Pancreas (tissue), 10 donors: ENCODE data around the gene WDR12. TPM values are rescaled to one million over a fixed set of nuclear protein-coding genes. Genes with fewer than 3 reads are reported as not detected.

ENCODE experiments used
- ATAC-seq, 4 donors: fragments of 200-7000 bp; cut with Tn5 transposase; one replicate each; pipeline versions ENCODE4 v1.8.0 to v1.9.1; 2020; ENCODE audit warnings: mild to moderate bottlenecking in 4 of 4, moderate library complexity in 4 of 4
- DNase-seq, 6 donors: peaks; one replicate each; pipeline ENCODE4 v3.0.0-alpha.2; 2020
- FAIRE-seq: peaks from 2 replicates; lab custom pipeline; 2012; peaks lifted over from hg19 to GRCh38; lab: Jason Lieb, UNC
- H3K27ac ChIP-seq, 4 donors: fragments of 200-600 bp; sonication (generic); 1 replicate in 3 of 4; 2 replicates in 1 of 4; pipeline versions ENCODE4 v1.5.0 to v1.8.0; 2020
- H3K27me3 ChIP-seq, 4 donors: fragments of 200-600 bp; one replicate each; pipeline ENCODE4 v1.8.0; 2021
- H3K36me3 ChIP-seq, 3 donors: fragments of 200-600 bp; sonication (generic) in 1 of 3; one replicate each; pipeline versions ENCODE4 v1.5.0 to v1.8.0; 2020 to 2021
- H3K4me1 ChIP-seq, 3 donors: fragments of 200-600 bp; one replicate each; pipeline ENCODE4 v1.8.0; 2021
- H3K4me3 ChIP-seq, 4 donors: fragments of 200-600 bp; sonication (generic) in 2 of 4; one replicate each; pipeline versions ENCODE4 v1.5.0 to v1.8.0; 2020 to 2021
- H3K9me3 ChIP-seq, 4 donors: fragments of 200-600 bp; one replicate each; pipeline ENCODE4 v1.8.0; 2021
- CTCF ChIP-seq, 4 donors: fragments of 200-600 bp; sonication (generic) in 3 of 4; IDR thresholded peaks; one replicate each; pipeline versions ENCODE4 v1.5.0 to v1.8.0; 2021; ENCODE audit warnings: antibody characterized with exemption in 4 of 4
- WGBS, 2 donors: extraction: QIAGEN DNeasy Blood & Tissue Kit; methylation state at CpG; one replicate each; pipeline ENCODE4 v1.1.7; 2013; 5-methylcytosine and 5-hydroxymethylcytosine counted together
- intact Hi-C, 3 donors: fragments of 100-400 bp; cut with DNase I; formaldehyde crosslinking; loops; one replicate each; pipeline versions ENCODE4 v1.11.1 to v1.14.2; 2022
- polyA plus RNA-seq, 2 donors: library from polyadenylated mRNA; stranded (reverse); fragments of 200-250 nt; gene quantifications; one replicate each; pipeline ENCODE4 v1.2.3, GENCODE V29; 2013
- total RNA-seq, 6 donors: library from RNA; stranded (reverse); fragmentation: NEBNext Ultra II Directional in 4 of 6; extraction: Animal tissue kit (Norgen Biotek cat#: 25700) in 4 of 6; gene quantifications; one replicate each; pipeline versions ENCODE4 v1.2.1 to v1.2.4, GENCODE V29; 2021 to 2023
- donor health status: healthy with polysubstance abuse.
- donor health status: DM: no; HTN: no; CAD: no; lungs with moderate emphysema.
- donor health status: DM: no; HTN: no; CAD: no.
- donor health status: control.
- donor health status: control.
- donor health status: Bipolar disorder and iron deficiency.
- donor health status: DM: yes; HTN: yes; CAD: no.
- donor health status: DM: no; HTN: no; CAD: no.
- donor health status: DM: no; HTN: no; CAD: no.
- donor health status: DM: yes; HTN: yes; CAD: no.

Gene WDR12
- total and polyA plus RNA-seq, 8 donors, result 5.4 to 17.5 (median 14.7) TPM

- TF ChIP-seq CTCF (IDR thresholded peaks at IDR 0.05), result no peak
- FAIRE-seq, result no peak
These were observed 70.2 kb downstream of the WDR12 start for GRCh38 chr2:202841090-202841867.

GRCh38 chr2:202831242-202832220 is 79.9 kb downstream of the WDR12 start:
- peak; percentile 5 to 47 (median 30) for TF ChIP-seq CTCF (IDR thresholded peaks at IDR 0.05)
- no peaks in the 10 kb centered on the region for H3K27me3 ChIP-seq
- no peaks in the 10 kb centered on the region for H3K36me3 ChIP-seq
- 15 to 21% methylated on average over 6 of the region's 6 CpGs for WGBS, 2 donors
- H3K4me1 ChIP-seq, result no peaks in the 10 kb centered on the region
- FAIRE-seq, result no peak
- H3K4me3 ChIP-seq, result no peak overlapping the region
- no peaks in the 10 kb centered on the region for H3K9me3 ChIP-seq
- DNase-seq, result peak in 2 of 6 donors; percentile 23 to 54
- ATAC-seq, result peak; percentile 64 to 92 (median 89)
- H3K27ac ChIP-seq, result no peak overlapping the region
- intact Hi-C loops, result no loop called here

More at GRCh38 chr2:202841090-202841867, 70.2 kb downstream of the WDR12 start:
- H3K4me3 ChIP-seq, result no peak overlapping the region
- H3K27ac ChIP-seq, result no peak overlapping the region
- no peaks in the 10 kb centered on the region for H3K4me1 ChIP-seq
- 91 to 96% methylated on average over 11 of the region's 11 CpGs for WGBS, 2 donors
- intact Hi-C loops, result no loop called here
- H3K27me3 ChIP-seq, result no peaks in the 10 kb centered on the region
- peak in 1 of 6 donors; percentile 47 for DNase-seq
- H3K9me3 ChIP-seq, result no peaks in the 10 kb centered on the region
- H3K36me3 ChIP-seq, result no peaks in the 10 kb centered on the region
- no peak for ATAC-seq

GRCh38 chr2:202824901-202825300 is 86.6 kb downstream of the WDR12 start:
- Histone ChIP-seq H3K27ac (no peak overlapping the region), H3K9me3 (no peaks in the 10 kb centered on the region), H3K36me3 (no peaks in the 10 kb centered on the region), H3K27me3 (no peaks in the 10 kb centered on the region), H3K4me3 (no peak overlapping the region), H3K4me1 (no peaks in the 10 kb centered on the region)
- ATAC-seq (no peak), FAIRE-seq (no peak), DNase-seq (no peak)
- 94 to 96% methylated on average over 1 of the region's 1 CpG for WGBS, 2 donors
- intact Hi-C loops, result no loop called here
- TF ChIP-seq CTCF (IDR thresholded peaks at IDR 0.05), result no peak

Other genes starting within 250 kb of the WDR12 start
- 1 to 10 TPM; 2.7 to 4.6 (median 3.4) TPM for gene ICA1L, start 39.9 kb downstream of the WDR12 start, total RNA-seq
- 1 to 10 TPM; 3.5 to 8.1 TPM for gene ICA1L, start 39.9 kb downstream of the WDR12 start, polyA plus RNA-seq
- gene CARF, start 602 bp upstream of the WDR12 start, total RNA-seq, result 1 to 10 TPM; 2.1 to 5.7 (median 4.9) TPM
- 1 to 10 TPM; 1.3 to 4.0 TPM for gene CARF, start 602 bp upstream of the WDR12 start, polyA plus RNA-seq
- 10 to 100 TPM; 11.4 to 27.2 (median 16.4) TPM for gene NBEAL1, start 103.2 kb upstream of the WDR12 start, total RNA-seq
- gene NBEAL1, start 103.2 kb upstream of the WDR12 start, polyA plus RNA-seq, result 1 to 10 TPM; 4.0 to 5.1 TPM